DND-41 (cell line): Measurements from ENCODE around the gene NEURL1.

ENCODE experiments used
- EZH2 ChIP-seq: IDR thresholded peaks from 3 replicates; pipeline ENCODE4 v1.6.1; 2012; ENCODE audit warnings: borderline replicate concordance, low read depth, mild to moderate bottlenecking, moderate library complexity, low read length, inconsistent platforms; ENCODE audit not compliant: severe bottlenecking
- TF ChIP-seq, protein P1 (sequence below): IDR thresholded peaks from 2 replicates; pipeline ENCODE4 v1.5.1; 2012; ENCODE audit warnings: borderline replicate concordance, low read length, moderate library complexity, mild to moderate bottlenecking; ENCODE audit not compliant: poor library complexity, severe bottlenecking; ENCODE audit errors: extremely low read depth

DNA sequence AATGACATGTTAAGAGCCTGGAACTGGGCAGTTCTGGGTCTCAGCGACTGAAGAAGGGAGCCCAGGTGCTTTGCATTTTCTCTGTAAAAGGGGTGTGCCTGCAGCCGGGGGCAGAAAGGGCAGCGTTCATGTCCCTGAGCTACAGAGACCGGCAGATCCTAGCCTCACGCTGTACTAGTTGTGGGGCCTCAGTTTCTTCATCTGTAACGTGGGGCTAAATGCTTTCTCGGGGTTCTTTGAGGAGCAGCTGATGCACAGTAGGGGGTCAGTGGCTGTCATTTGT lies 79.6 kb downstream of the NEURL1 start:
- no peak for TF ChIP-seq EZH2
- TF ChIP-seq, protein P1, sequence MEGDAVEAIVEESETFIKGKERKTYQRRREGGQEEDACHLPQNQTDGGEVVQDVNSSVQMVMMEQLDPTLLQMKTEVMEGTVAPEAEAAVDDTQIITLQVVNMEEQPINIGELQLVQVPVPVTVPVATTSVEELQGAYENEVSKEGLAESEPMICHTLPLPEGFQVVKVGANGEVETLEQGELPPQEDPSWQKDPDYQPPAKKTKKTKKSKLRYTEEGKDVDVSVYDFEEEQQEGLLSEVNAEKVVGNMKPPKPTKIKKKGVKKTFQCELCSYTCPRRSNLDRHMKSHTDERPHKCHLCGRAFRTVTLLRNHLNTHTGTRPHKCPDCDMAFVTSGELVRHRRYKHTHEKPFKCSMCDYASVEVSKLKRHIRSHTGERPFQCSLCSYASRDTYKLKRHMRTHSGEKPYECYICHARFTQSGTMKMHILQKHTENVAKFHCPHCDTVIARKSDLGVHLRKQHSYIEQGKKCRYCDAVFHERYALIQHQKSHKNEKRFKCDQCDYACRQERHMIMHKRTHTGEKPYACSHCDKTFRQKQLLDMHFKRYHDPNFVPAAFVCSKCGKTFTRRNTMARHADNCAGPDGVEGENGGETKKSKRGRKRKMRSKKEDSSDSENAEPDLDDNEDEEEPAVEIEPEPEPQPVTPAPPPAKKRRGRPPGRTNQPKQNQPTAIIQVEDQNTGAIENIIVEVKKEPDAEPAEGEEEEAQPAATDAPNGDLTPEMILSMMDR, result no peak
